COLO829 (cell line): ENCODE data around the gene AGBL1.

Experiments
- DNase-seq: peaks from one replicate; pipeline ENCODE4 v3.0.0; 2012; ENCODE audit warnings: low spot score

The AGBL1 gene

GRCh38 chr15:86164232-86164898 lies 84.7 kb downstream of the AGBL1 start:
- peak; percentile 96 for DNase-seq

- DNase-seq = peak; percentile 79
These were observed 85.9 kb downstream of the AGBL1 start for GRCh38 chr15:86165265-86166211.

GRCh38 chr15:86167841-86168240 lies 88.2 kb downstream of the AGBL1 start:
- DNase-seq = peak; percentile 64

- no peak for DNase-seq
These were observed 99.2 kb downstream of the AGBL1 start for GRCh38 chr15:86178845-86179244.

- peak; percentile 87 for DNase-seq
These were observed 104.2 kb downstream of the AGBL1 start for GRCh38 chr15:86183596-86184491.

- no peak for DNase-seq
These were observed 114.2 kb downstream of the AGBL1 start for GRCh38 chr15:86193716-86194380.

GRCh38 chr15:86197770-86198169 lies 118.1 kb downstream of the AGBL1 start:
- DNase-seq = no peak

- DNase-seq = no peak
These were observed 119.9 kb downstream of the AGBL1 start for GRCh38 chr15:86199467-86200145.

GRCh38 chr15:86201313-86202008 lies 121.8 kb downstream of the AGBL1 start:
- no peak for DNase-seq

GRCh38 chr15:86203462-86203861 lies 123.8 kb downstream of the AGBL1 start:
- DNase-seq = no peak

- DNase-seq = no peak
These were observed 125.4 kb downstream of the AGBL1 start for GRCh38 chr15:86205096-86205495.

- no peak for DNase-seq
These were observed 133.7 kb downstream of the AGBL1 start for GRCh38 chr15:86213420-86213819.

- DNase-seq = no peak
These were observed 134.2 kb downstream of the AGBL1 start for GRCh38 chr15:86213888-86214287.

- DNase-seq = no peak
These were observed 141.4 kb downstream of the AGBL1 start for GRCh38 chr15:86221119-86221518.

- no peak for DNase-seq
These were observed 149.6 kb downstream of the AGBL1 start for GRCh38 chr15:86229306-86229705.

- DNase-seq = no peak
These were observed 150.3 kb downstream of the AGBL1 start for GRCh38 chr15:86229936-86230335.

GRCh38 chr15:86231864-86232721 lies 152.4 kb downstream of the AGBL1 start:
- DNase-seq = peak; percentile 48

GRCh38 chr15:86235667-86236066 lies 156.0 kb downstream of the AGBL1 start:
- DNase-seq = no peak

- no peak for DNase-seq
These were observed 156.9 kb downstream of the AGBL1 start for GRCh38 chr15:86236356-86237110.
